Activated B cell treated with CpG ODN at 0.5 μM for 24 hours (primary cell): ENCODE measurements around the gene NBAS. TPM values are rescaled to one million over a fixed set of nuclear protein-coding genes. Genes with fewer than 3 reads are reported as not detected.

Experiments used
- ATAC-seq: fragments of 200-7000 bp; cut with Tn5 transposase; one replicate; pipeline ENCODE4 v1.10.0; 2021; ENCODE audit warnings: low read depth, mild to moderate bottlenecking, moderate library complexity
- CTCF ChIA-PET: fragments of 350-600 bp; sonication (Branson Sonifier 250); formaldehyde crosslinking; loops from one replicate; lab custom pipeline; 2021; ENCODE audit warnings: antibody characterized with exemption; lab: Charles Lee
- POLR2A ChIA-PET: fragments of 350-600 bp; sonication (Branson Sonifier 250); formaldehyde crosslinking; loops from one replicate; lab custom pipeline; 2021; ENCODE audit warnings: antibody characterized with exemption; lab: Charles Lee
- DNase-seq: peaks from one replicate; pipeline ENCODE4 v3.0.0; 2022
- H3K27ac Mint-ChIP-seq: one replicate; pipeline ENCODE4 v1.8.0; 2020; ENCODE audit warnings: mixed read lengths
- H3K27me3 Mint-ChIP-seq: one replicate; pipeline ENCODE4 v1.8.0; 2021; ENCODE audit warnings: mixed read lengths
- H3K36me3 Mint-ChIP-seq: one replicate; pipeline ENCODE4 v1.8.0; 2021; ENCODE audit warnings: low read depth, mixed read lengths
- H3K4me1 Mint-ChIP-seq: one replicate; pipeline ENCODE4 v1.8.0; 2021; ENCODE audit warnings: mixed read lengths
- H3K4me3 Mint-ChIP-seq: one replicate; pipeline ENCODE4 v1.8.0; 2020; ENCODE audit warnings: mild to moderate bottlenecking, mixed read lengths
- H3K9me3 Mint-ChIP-seq: one replicate; pipeline ENCODE4 v1.8.0; 2020; ENCODE audit warnings: mixed read lengths
- intact Hi-C: fragments of 100-400 bp; cut with micrococcal nuclease; formaldehyde crosslinking; loops from one replicate; pipeline ENCODE4 v1.15.1; 2024
- total RNA-seq: library from RNA; stranded (reverse); gene quantifications from 2 replicates; pipeline ENCODE4 v1.2.3, GENCODE V29; 2022
- TF ChIP-seq, protein P1 (sequence below): fragments of 200-600 bp; IDR thresholded peaks from one replicate; pipeline ENCODE4 v1.8.0; 2022; ENCODE audit warnings: antibody characterized with exemption, mild to moderate bottlenecking

The NBAS gene
- total RNA-seq, 1 donor from 2014 or later, result 40.1 TPM

DNA sequence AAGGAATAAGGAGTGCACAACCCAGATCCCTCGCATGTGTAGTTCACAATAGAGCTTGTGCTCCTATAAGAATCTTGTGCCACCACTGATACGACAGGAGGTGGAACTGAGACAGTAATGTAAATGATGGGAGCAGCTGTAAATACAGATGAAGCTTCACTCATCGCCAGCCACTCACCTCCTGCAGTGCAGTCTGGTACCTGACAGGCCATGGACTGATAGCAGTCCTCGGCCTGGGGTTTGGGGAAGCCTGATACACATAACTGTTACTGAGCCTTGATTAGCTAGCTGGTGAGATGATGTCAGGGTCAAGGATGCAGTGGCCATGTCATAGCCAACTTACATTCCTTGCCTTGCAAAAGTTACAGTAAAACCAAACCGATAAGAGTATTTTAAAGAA is 376.6 kb downstream of the NBAS start:
- ChIA-PET CTCF (no interaction called here), POLR2A (no interaction called here)
- peaks cover 65% of the 10 kb centered on the region for H3K36me3 Mint-ChIP-seq
- intact Hi-C loops, result no loop called here
- H3K27ac Mint-ChIP-seq, result no peak overlapping the region
- H3K27me3 Mint-ChIP-seq, result no peaks in the 10 kb centered on the region
- ATAC-seq (no peak), DNase-seq (no peak)
- no peak overlapping the region for H3K4me3 Mint-ChIP-seq
- no peaks in the 10 kb centered on the region for H3K9me3 Mint-ChIP-seq
- H3K4me1 Mint-ChIP-seq, result no peaks in the 10 kb centered on the region
- TF ChIP-seq, protein P1, sequence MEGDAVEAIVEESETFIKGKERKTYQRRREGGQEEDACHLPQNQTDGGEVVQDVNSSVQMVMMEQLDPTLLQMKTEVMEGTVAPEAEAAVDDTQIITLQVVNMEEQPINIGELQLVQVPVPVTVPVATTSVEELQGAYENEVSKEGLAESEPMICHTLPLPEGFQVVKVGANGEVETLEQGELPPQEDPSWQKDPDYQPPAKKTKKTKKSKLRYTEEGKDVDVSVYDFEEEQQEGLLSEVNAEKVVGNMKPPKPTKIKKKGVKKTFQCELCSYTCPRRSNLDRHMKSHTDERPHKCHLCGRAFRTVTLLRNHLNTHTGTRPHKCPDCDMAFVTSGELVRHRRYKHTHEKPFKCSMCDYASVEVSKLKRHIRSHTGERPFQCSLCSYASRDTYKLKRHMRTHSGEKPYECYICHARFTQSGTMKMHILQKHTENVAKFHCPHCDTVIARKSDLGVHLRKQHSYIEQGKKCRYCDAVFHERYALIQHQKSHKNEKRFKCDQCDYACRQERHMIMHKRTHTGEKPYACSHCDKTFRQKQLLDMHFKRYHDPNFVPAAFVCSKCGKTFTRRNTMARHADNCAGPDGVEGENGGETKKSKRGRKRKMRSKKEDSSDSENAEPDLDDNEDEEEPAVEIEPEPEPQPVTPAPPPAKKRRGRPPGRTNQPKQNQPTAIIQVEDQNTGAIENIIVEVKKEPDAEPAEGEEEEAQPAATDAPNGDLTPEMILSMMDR, result no peak

DNA sequence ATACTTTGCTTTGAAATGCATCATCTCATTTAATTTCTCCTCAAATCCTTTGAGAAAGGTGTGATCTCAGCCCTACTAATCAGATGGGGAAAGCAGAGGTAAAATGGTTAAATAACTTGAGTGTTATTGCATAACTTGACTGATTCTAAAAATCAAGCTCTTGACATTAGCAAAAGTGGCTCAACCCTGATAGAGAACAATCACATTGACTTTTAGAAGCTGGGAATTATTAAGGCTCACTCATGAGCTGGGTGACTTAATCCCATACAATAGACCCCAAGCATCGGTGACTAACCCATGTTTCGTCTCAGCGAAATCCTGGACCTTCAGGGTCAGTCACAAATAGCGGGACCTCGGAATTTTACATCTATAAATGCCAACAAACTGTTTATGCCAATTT is 378.9 kb downstream of the NBAS start:
- no peaks in the 10 kb centered on the region for H3K4me1 Mint-ChIP-seq
- ChIA-PET CTCF (no interaction called here), POLR2A (no interaction called here)
- ATAC-seq (no peak), DNase-seq (no peak)
- H3K4me3 Mint-ChIP-seq, result no peak overlapping the region
- H3K27me3 Mint-ChIP-seq, result no peaks in the 10 kb centered on the region
- no peak overlapping the region for H3K27ac Mint-ChIP-seq
- intact Hi-C loops, result no loop called here
- no peaks in the 10 kb centered on the region for H3K9me3 Mint-ChIP-seq
- TF ChIP-seq, protein P1, result no peak
- H3K36me3 Mint-ChIP-seq, result peaks cover 65% of the 10 kb centered on the region

DNA sequence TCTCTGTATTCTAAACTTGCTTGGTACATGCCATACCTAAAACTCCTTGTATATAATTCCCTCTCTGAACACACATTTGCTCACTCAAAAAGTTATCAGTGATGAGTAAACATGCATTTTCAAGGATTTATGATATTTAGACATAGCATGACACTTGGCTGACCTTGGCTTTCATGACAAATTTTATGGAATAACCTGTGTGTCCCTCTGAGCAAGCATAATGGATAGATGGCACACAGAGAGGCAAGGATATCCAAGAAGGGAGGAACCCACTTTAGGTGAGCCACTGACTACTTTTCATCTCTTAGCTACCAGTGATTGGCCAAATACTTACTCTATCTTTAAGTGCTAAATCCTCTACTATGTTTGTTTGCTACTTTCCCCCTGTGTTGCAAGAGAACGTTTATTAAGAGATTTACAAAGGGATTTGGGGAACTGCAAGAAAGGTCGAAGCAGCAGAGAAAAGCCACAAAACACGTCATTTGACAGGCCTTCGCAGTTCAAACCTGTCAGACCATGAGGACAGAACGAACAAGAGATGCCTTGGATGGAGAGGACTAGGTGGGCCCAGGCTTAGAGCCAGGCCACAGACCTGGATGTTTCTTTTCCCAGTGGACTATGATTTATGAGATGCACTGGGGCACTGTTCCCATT is 379.9 kb downstream of the NBAS start:
- ChIA-PET POLR2A (no interaction called here), CTCF (no interaction called here)
- intact Hi-C loops, result no loop called here
- ATAC-seq, result no peak
- no peaks in the 10 kb centered on the region for H3K4me1 Mint-ChIP-seq
- H3K36me3 Mint-ChIP-seq, result peaks cover 65% of the 10 kb centered on the region
- no peak overlapping the region for H3K27ac Mint-ChIP-seq
- no peak for DNase-seq
- H3K9me3 Mint-ChIP-seq, result no peaks in the 10 kb centered on the region
- H3K27me3 Mint-ChIP-seq, result no peaks in the 10 kb centered on the region
- no peak overlapping the region for H3K4me3 Mint-ChIP-seq
- TF ChIP-seq, protein P1, result no peak

DNA sequence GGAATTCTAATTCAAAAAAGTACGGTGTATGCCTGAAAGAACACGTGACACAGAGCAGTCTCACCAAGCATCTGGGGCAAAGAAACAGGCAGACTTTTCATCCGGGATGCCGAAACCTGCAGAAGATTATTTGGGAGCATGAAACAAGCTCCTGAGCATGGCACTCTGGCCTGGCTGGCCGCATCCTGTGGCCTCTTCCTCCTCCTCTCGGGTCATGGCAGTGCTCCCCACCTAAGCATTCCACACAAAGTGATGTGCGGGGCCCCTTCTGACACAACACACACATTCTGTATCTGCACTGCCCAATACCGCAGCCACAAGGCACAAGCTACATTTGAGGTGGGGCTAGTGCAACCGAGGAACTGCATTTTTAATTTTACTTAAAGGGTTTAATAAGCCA is 380.8 kb downstream of the NBAS start:
- Mint-ChIP-seq H3K36me3 (peaks cover 69% of the 10 kb centered on the region), H3K9me3 (no peaks in the 10 kb centered on the region), H3K4me1 (no peaks in the 10 kb centered on the region), H3K27me3 (no peaks in the 10 kb centered on the region), H3K4me3 (no peak overlapping the region), H3K27ac (no peak overlapping the region)
- DNase-seq (no peak), ATAC-seq (no peak)
- ChIA-PET CTCF (no interaction called here), POLR2A (no interaction called here)
- intact Hi-C loops, result no loop called here
- TF ChIP-seq, protein P1, result no peak

DNA sequence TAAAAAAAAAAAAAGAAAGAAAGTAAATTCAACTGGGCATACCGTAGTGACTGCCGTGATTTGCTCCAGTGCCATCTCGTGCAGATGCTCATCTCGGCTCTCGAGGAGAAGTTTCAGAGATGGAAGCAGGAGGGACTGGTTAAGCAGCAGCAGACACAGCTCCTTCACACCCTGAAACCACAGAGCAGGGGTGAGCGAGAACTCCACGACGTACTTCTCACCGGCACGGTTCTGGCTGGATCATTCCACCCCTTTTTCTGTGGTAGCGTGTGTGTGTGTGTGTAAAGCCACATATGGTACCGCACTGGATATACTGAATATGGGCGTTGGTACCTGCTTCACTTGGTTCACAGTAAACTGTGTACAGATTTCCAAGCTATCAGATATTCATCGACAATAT is 382.2 kb downstream of the NBAS start:
- ATAC-seq (no peak), DNase-seq (no peak)
- no peaks in the 10 kb centered on the region for H3K4me1 Mint-ChIP-seq
- ChIA-PET POLR2A (no interaction called here), CTCF (no interaction called here)
- no peak overlapping the region for H3K27ac Mint-ChIP-seq
- TF ChIP-seq, protein P1, result no peak
- H3K4me3 Mint-ChIP-seq, result no peak overlapping the region
- intact Hi-C loops, result no loop called here
- H3K36me3 Mint-ChIP-seq, result peaks cover 62% of the 10 kb centered on the region
- no peaks in the 10 kb centered on the region for H3K27me3 Mint-ChIP-seq
- no peaks in the 10 kb centered on the region for H3K9me3 Mint-ChIP-seq
